Mucosa of descending colon (tissue), 3 donors: ENCODE results near the gene STAT4. TPM values are rescaled to one million over a fixed set of nuclear protein-coding genes. Genes with fewer than 3 reads are reported as not detected.
"Not testable (repeated sequence)": the region's sequence is repeated elsewhere in the genome, so short reads cannot be mapped to it uniquely, and the experiment has no call there.

Experiments used
- ATAC-seq: fragments of 200-7000 bp; cut with Tn5 transposase; one replicate; pipeline ENCODE4 v1.9.1; 2020; ENCODE audit warnings: mild to moderate bottlenecking, moderate library complexity
- DNase-seq, 3 donors: peaks; one replicate each; pipeline ENCODE4 v3.0.0-alpha.2; 2020
- H3K36me3 ChIP-seq: fragments of 200-600 bp; one replicate; pipeline ENCODE4 v1.8.0; 2021; ENCODE audit warnings: low read depth, mild to moderate bottlenecking
- H3K4me1 ChIP-seq: fragments of 200-600 bp; one replicate; pipeline ENCODE4 v1.8.0; 2021; ENCODE audit warnings: low read depth, mild to moderate bottlenecking
- H3K4me3 ChIP-seq: fragments of 200-600 bp; one replicate; pipeline ENCODE4 v1.8.0; 2021; ENCODE audit warnings: mild to moderate bottlenecking
- H3K9me3 ChIP-seq: fragments of 200-600 bp; one replicate; pipeline ENCODE4 v1.8.0; 2021; ENCODE audit warnings: mild to moderate bottlenecking
- intact Hi-C, 2 donors: fragments of 100-400 bp; cut with DNase I in 1 of 2; cut with micrococcal nuclease in 1 of 2; formaldehyde crosslinking; loops; one replicate each; pipeline versions ENCODE4 v1.11.0 to v1.11.1; 2022; cut with DNase I, micrococcal nuclease
- total RNA-seq, 3 donors: library from RNA; stranded (reverse); fragmentation: NEBNext Ultra II Directional in 2 of 3; extraction: Animal tissue kit (Norgen Biotek cat#: 25700) in 2 of 3; gene quantifications; one replicate each; pipeline versions ENCODE4 v1.2.1 to v1.2.4, GENCODE V29; 2021 to 2023
- TF ChIP-seq, protein P1 (sequence below): fragments of 200-600 bp; IDR thresholded peaks from one replicate; pipeline ENCODE4 v1.8.0; 2022; ENCODE audit warnings: antibody characterized with exemption, mild to moderate bottlenecking
- donor health status: DM: no; HTN: no; CAD: no; lungs with moderate emphysema.
- donor health status: DM: no; HTN: no; CAD: no.
- donor health status: DM: no; HTN: yes; CAD: no.

The STAT4 gene
- total RNA-seq, 3 donors from 2014 or later: 2.7 to 4.0 (median 3.6) TPM

DNA sequence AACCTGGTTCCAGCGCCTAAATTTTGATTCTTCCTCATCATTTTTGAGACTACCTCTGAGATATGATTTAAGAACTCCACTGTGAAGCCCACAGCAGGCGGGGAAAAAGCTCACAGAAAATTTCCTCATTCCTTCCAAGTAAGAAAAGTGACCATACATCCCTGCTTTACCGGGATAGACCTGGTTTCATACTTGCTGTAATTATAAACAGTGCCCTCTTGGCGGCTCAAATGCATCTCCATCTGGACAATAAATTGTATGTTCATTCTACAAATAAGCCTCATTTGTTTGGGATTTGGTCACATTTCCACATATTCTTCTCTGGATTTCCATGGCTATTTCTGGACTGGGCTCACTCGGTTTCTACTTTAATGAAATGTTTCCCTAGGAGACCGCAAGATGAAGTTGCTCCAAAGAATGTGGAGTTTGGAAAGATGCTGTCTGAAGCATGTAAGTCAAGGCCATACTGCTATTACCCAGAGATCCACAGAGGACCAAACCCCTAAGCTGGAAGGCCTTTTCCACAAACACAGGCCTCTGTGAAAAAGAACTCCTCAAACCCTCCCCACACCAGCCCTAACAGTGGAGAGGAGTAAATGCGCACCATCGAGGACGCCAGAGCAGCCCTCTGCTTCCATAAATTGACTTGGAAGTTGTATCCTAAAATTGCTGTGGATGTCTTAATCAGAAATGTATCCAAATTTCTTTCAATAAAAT lies 150.7 kb downstream of the STAT4 start:
- no peak for ATAC-seq
- Histone ChIP-seq H3K4me3 (no peak overlapping the region), H3K4me1 (no peaks in the 10 kb centered on the region), H3K36me3 (peaks cover 40% of the 10 kb centered on the region), H3K9me3 (no peaks in the 10 kb centered on the region)
- no peak for DNase-seq
- intact Hi-C loops: no loop called here
- TF ChIP-seq, protein P1, sequence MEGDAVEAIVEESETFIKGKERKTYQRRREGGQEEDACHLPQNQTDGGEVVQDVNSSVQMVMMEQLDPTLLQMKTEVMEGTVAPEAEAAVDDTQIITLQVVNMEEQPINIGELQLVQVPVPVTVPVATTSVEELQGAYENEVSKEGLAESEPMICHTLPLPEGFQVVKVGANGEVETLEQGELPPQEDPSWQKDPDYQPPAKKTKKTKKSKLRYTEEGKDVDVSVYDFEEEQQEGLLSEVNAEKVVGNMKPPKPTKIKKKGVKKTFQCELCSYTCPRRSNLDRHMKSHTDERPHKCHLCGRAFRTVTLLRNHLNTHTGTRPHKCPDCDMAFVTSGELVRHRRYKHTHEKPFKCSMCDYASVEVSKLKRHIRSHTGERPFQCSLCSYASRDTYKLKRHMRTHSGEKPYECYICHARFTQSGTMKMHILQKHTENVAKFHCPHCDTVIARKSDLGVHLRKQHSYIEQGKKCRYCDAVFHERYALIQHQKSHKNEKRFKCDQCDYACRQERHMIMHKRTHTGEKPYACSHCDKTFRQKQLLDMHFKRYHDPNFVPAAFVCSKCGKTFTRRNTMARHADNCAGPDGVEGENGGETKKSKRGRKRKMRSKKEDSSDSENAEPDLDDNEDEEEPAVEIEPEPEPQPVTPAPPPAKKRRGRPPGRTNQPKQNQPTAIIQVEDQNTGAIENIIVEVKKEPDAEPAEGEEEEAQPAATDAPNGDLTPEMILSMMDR: no peak

DNA sequence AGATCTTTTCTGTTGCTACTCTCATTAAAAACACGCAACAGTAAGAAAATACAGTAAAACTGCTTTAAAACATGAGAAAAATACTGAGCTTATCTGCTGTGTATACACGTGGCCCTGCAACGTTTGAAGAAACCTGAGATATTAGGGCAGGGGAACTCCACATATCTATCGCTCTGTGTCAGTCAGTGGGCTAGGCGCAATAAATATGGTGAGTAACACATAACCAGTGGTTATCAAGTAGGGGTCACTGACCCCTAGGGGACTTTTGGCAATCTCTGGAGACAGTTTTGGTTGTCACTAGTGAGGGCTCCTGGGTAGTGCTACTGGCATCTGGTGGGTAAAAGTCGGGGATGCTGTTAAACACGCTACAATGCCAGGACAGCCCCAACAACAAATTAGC lies 151.7 kb downstream of the STAT4 start:
- TF ChIP-seq, protein P1: no peak
- Histone ChIP-seq H3K4me1 (no peaks in the 10 kb centered on the region), H3K36me3 (peaks cover 39% of the 10 kb centered on the region), H3K4me3 (no peak overlapping the region), H3K9me3 (no peaks in the 10 kb centered on the region)
- DNase-seq: no peak
- no peak for ATAC-seq
- intact Hi-C loops: no loop called here

DNA sequence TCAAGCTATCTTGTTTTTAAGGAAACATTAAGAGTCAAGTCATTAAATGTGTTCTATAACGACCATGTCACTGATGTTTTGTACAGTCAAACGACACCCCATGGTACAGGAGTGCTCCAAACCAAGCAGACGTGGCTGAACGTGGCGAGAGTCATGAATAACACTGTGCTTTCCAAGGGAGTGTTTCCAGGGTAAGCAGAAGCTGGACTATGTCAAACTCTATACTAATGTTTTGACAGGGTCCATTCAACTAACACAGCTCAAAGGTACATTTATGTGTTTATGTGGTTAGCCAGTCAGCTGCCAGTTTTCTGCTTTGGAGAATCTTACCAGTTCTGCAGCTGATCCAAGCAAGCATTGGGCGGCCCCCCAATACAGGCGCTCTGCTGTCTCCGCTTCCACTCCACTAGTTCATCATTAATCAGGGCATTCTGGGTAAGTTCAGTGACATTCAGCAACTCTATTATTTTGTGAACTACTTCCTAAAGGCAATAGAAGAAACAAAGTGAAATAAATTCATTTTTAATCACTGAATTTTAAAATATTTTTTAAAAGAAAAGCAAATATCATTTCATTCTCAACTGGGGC lies 153.2 kb downstream of the STAT4 start:
- intact Hi-C loops: no loop called here
- Histone ChIP-seq H3K4me1 (no peaks in the 10 kb centered on the region), H3K4me3 (no peak overlapping the region), H3K9me3 (no peaks in the 10 kb centered on the region), H3K36me3 (peaks cover 31% of the 10 kb centered on the region)
- TF ChIP-seq, protein P1: no peak
- ATAC-seq (no peak), DNase-seq (no peak)

DNA sequence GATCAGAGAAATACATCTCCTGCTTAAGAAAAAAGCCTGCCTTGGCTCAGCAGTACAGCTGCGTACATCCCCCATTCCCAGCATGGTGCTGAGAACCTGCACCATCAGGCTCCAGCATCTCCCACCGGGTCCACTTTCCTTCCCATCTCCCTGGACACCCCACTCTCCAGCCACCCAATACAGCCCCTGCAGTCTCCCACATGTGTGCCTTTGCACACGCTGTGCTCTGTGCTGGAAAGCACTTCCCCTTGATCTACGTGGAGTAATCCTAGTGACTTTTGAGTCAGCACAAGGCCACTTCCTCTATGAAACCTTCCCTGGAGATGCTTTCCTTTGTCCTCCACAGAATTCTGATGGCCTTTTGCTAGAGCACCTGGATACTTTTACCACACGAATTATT lies 153.8 kb downstream of the STAT4 start:
- TF ChIP-seq, protein P1: no peak
- Histone ChIP-seq H3K4me3 (no peak overlapping the region), H3K9me3 (no peaks in the 10 kb centered on the region), H3K36me3 (peaks cover 31% of the 10 kb centered on the region), H3K4me1 (no peaks in the 10 kb centered on the region)
- DNase-seq (no peak), ATAC-seq (peak; percentile 45)
- intact Hi-C loops: no loop called here

DNA sequence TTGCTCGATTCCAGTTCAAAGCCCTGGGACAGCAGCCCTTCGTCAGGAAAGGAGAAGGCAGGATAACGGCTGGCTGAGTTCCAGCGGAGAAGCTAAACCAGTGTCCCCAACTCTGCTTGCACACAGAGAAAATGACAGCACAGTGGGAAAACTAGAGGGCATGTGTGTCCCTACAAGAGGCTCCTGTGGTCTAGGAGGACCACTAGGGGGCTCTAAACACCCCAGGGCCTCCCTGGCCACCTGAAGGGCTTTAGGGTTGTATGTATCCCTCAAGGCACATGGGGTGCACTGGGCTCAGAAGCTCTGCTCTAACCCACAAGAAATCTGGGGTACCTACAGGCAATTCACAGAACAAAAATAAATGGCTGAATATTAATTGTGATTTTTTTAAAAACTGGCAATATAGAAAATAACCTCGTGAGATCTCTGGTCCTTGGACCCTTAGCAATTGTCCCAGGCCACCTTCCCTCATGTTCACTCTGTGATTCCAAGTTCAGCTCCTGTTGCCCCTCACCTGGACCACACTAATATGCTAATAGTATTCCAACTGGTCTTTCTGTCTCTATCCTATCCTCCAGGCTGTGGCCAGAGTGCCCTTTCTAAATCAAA lies 154.4 kb downstream of the STAT4 start:
- ATAC-seq (peak; percentile 71), DNase-seq (peak in 1 of 3 donors; percentile 30)
- peaks cover 31% of the 10 kb centered on the region for H3K36me3 ChIP-seq
- H3K4me1 ChIP-seq: no peaks in the 10 kb centered on the region
- no peak overlapping the region for H3K4me3 ChIP-seq
- intact Hi-C loops: no loop called here
- H3K9me3 ChIP-seq: no peaks in the 10 kb centered on the region
- TF ChIP-seq, protein P1: peak; percentile 15

DNA sequence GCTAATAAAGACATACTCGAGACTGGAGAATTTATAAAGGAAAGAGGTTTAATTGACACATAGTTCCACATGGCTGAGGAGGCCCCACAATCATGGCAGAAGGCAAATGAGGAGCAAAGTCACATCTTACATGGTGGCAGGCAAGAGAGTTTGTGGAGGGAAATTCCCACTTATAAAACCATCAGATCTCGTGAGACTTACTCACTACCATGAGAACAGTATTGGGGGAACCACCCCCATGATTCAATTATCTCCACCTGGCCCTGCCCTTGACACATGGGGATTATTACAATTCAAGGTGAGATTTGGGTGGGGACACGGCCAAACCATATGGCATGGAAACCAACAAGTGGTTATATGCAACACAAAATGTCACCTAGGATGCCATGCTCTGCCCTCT lies 155.5 kb downstream of the STAT4 start:
- H3K9me3 ChIP-seq, DNase-seq, ATAC-seq, H3K4me1 ChIP-seq, H3K4me3 ChIP-seq, intact Hi-C loops: not testable (repeated sequence)
- H3K36me3 ChIP-seq: peaks cover 41% of the 10 kb centered on the region
